Measurements from ENCODE around the gene ADAP1. TPM values are rescaled to one million over a fixed set of nuclear protein-coding genes. Genes with fewer than 3 reads are reported as not detected.

The ADAP1 gene
- total RNA-seq, 2 donors from 2014 or later = 24.5 to 24.6 TPM

- Histone ChIP-seq H3K27me3 (replicated peaks; ENCODE audit: insufficient read depth) (no peaks in the 10 kb centered on the region), H3K4me3 (no peak overlapping the region), H3K9me3 (no peaks in the 10 kb centered on the region), H3K36me3 (no peaks in the 10 kb centered on the region), H3K4me1 (ENCODE audit: control insufficient read depth in 1 of 2, low read depth in 2 of 2) (no peaks in the 10 kb centered on the region), H3K27ac (no peak overlapping the region)
- no peak for DNase-seq (ENCODE audit: low spot score)
- no peak for TF ChIP-seq CTCF (IDR thresholded peaks at IDR 0.05)
- ATAC-seq (ENCODE audit: insufficient number of reproducible peaks, low FRiP score, low read depth) = no peak
Observed at GRCh38 chr7:938546-939185, 15.8 kb downstream of the ADAP1 start.

- no peak overlapping the region for H3K27ac ChIP-seq
- ATAC-seq (ENCODE audit: insufficient number of reproducible peaks, low FRiP score, low read depth) = no peak
- H3K36me3 ChIP-seq = no peaks in the 10 kb centered on the region
- H3K9me3 ChIP-seq = no peaks in the 10 kb centered on the region
- DNase-seq (ENCODE audit: low spot score) = no peak
- TF ChIP-seq CTCF (IDR thresholded peaks at IDR 0.05) = no peak
- H3K4me1 ChIP-seq (ENCODE audit: control insufficient read depth in 1 of 2, low read depth in 2 of 2) = no peaks in the 10 kb centered on the region
- H3K27me3 ChIP-seq (replicated peaks; ENCODE audit: insufficient read depth) = no peaks in the 10 kb centered on the region
- no peak overlapping the region for H3K4me3 ChIP-seq
Observed at GRCh38 chr7:937856-938484, 16.5 kb downstream of the ADAP1 start.

- Histone ChIP-seq H3K4me3 (no peak overlapping the region), H3K27ac (no peak overlapping the region), H3K4me1 (ENCODE audit: control insufficient read depth in 1 of 2, low read depth in 2 of 2) (no peaks in the 10 kb centered on the region), H3K9me3 (no peaks in the 10 kb centered on the region), H3K27me3 (replicated peaks; ENCODE audit: insufficient read depth) (no peaks in the 10 kb centered on the region), H3K36me3 (no peaks in the 10 kb centered on the region)
- no peak for TF ChIP-seq CTCF (IDR thresholded peaks at IDR 0.05)
- DNase-seq (ENCODE audit: low spot score) (no peak), ATAC-seq (ENCODE audit: insufficient number of reproducible peaks, low FRiP score, low read depth) (no peak)
Observed at GRCh38 chr7:936386-937054, 18.0 kb downstream of the ADAP1 start.

GRCh38 chr7:935874-936385 lies 18.6 kb downstream of the ADAP1 start:
- DNase-seq (ENCODE audit: low spot score) (no peak), ATAC-seq (ENCODE audit: insufficient number of reproducible peaks, low FRiP score, low read depth) (no peak)
- no peaks in the 10 kb centered on the region for H3K27me3 ChIP-seq (replicated peaks; ENCODE audit: insufficient read depth)
- no peak for TF ChIP-seq CTCF (IDR thresholded peaks at IDR 0.05)
- no peaks in the 10 kb centered on the region for H3K4me1 ChIP-seq (ENCODE audit: control insufficient read depth in 1 of 2, low read depth in 2 of 2)
- no peak overlapping the region for H3K27ac ChIP-seq
- H3K9me3 ChIP-seq = no peaks in the 10 kb centered on the region
- H3K4me3 ChIP-seq = no peak overlapping the region
- H3K36me3 ChIP-seq = no peaks in the 10 kb centered on the region

- H3K4me3 ChIP-seq = no peak overlapping the region
- H3K4me1 ChIP-seq (ENCODE audit: control insufficient read depth in 1 of 2, low read depth in 2 of 2) = no peaks in the 10 kb centered on the region
- DNase-seq (ENCODE audit: low spot score) (no peak), ATAC-seq (ENCODE audit: insufficient number of reproducible peaks, low FRiP score, low read depth) (no peak)
- H3K9me3 ChIP-seq = no peaks in the 10 kb centered on the region
- TF ChIP-seq CTCF (IDR thresholded peaks at IDR 0.05) = no peak
- H3K36me3 ChIP-seq = no peaks in the 10 kb centered on the region
- no peak overlapping the region for H3K27ac ChIP-seq
- H3K27me3 ChIP-seq (replicated peaks; ENCODE audit: insufficient read depth) = no peaks in the 10 kb centered on the region
Observed at GRCh38 chr7:935164-935873, 19.2 kb downstream of the ADAP1 start.

Measured in thoracic aorta (tissue), 2 donors.